Activated CD8-positive, alpha-beta T cell treated with anti-CD3 and anti-CD28 coated beads, Interleukin-2, amount 10 ng/mL, durations not matched to agents 7 days and 5 days (primary cell): ENCODE measurements around the gene RSPH3. TPM values are rescaled to one million over a fixed set of nuclear protein-coding genes. Genes with fewer than 3 reads are reported as not detected.
"Not testable (repeated sequence)": the region's sequence is repeated elsewhere in the genome, so short reads cannot be mapped to it uniquely, and the experiment has no call there.

Source experiments
- ATAC-seq: fragments of 150-1000 bp; cut with Tn5 transposase; one replicate; pipeline ENCODE4 v1.10.0; 2021; ENCODE audit warnings: moderate library complexity
- CTCF ChIA-PET: fragments of 350-600 bp; sonication (Branson Sonifier 250); formaldehyde crosslinking; loops from one replicate; lab custom pipeline; 2021; ENCODE audit warnings: antibody characterized with exemption; lab: Charles Lee
- POLR2A ChIA-PET: fragments of 350-600 bp; sonication (Branson Sonifier 250); formaldehyde crosslinking; loops from one replicate; lab custom pipeline; 2021; ENCODE audit warnings: antibody characterized with exemption; lab: Charles Lee
- DNase-seq: peaks from one replicate; pipeline ENCODE4 v3.0.0-alpha.2; 2020
- H3K27ac Mint-ChIP-seq: one replicate; pipeline ENCODE4 v1.8.0; 2021; ENCODE audit warnings: mild to moderate bottlenecking, mixed read lengths
- H3K27me3 Mint-ChIP-seq: one replicate; pipeline ENCODE4 v1.8.0; 2021; ENCODE audit warnings: low read depth, mixed read lengths
- H3K36me3 Mint-ChIP-seq: one replicate; pipeline ENCODE4 v1.8.0; 2021; ENCODE audit warnings: low read depth, mixed read lengths
- H3K4me1 Mint-ChIP-seq: one replicate; pipeline ENCODE4 v1.8.0; 2021; ENCODE audit warnings: low read depth, mixed read lengths
- H3K4me3 Mint-ChIP-seq: one replicate; pipeline ENCODE4 v1.8.0; 2021; ENCODE audit warnings: mild to moderate bottlenecking, mixed read lengths
- H3K9me3 Mint-ChIP-seq: one replicate; pipeline ENCODE4 v1.8.0; 2022; ENCODE audit warnings: mixed read lengths; ENCODE audit not compliant: insufficient read depth
- total RNA-seq, 2 experiments: library from RNA; stranded (reverse); gene quantifications; one replicate each; pipeline ENCODE4 v1.2.3, GENCODE V29; 2021

RSPH3 gene
- total RNA-seq, 2 experiments from 2014 or later = 1.4 TPM

DNA sequence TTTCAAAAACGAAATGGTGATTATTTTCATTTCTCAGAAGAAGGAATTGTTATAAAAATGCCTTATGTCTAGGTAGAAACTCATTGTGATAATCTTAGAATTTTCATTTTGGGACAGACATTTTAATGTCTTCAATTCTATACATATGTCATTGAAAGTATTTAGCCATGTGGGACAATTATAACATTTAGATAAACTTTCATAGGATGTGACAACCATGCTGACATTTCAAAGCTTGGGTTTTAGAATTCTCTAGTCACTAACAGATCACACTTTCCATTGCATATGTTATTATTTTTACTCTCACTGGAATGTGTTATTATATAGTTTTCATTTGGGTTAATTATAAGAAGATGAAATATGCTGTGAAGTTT lies 39.9 kb upstream of the RSPH3 start:
- H3K36me3 Mint-ChIP-seq = peaks cover 94% of the 10 kb centered on the region
- ChIA-PET CTCF (interaction anchor here (1.1 to 11.5 kb wide), 12 partner anchors 9 to 94 kb away, joined by 3 to 426 read pairs (median 8); partner anchors contain the start of gene RSPH3), POLR2A (interaction anchor here (0.6 to 10.0 kb wide), 6 partner anchors 17 to 62 kb away, joined by 3 to 361 read pairs (median 80); no protein-coding TSS in a partner anchor)
- no peaks in the 10 kb centered on the region for H3K27me3 Mint-ChIP-seq
- ATAC-seq (no peak), DNase-seq (no peak)
- H3K27ac Mint-ChIP-seq = peak overlapping the region; percentile 99
- peaks cover 62% of the 10 kb centered on the region for H3K4me1 Mint-ChIP-seq
- peak overlapping the region; percentile 100 for H3K4me3 Mint-ChIP-seq
- H3K9me3 Mint-ChIP-seq = no peaks in the 10 kb centered on the region

DNA sequence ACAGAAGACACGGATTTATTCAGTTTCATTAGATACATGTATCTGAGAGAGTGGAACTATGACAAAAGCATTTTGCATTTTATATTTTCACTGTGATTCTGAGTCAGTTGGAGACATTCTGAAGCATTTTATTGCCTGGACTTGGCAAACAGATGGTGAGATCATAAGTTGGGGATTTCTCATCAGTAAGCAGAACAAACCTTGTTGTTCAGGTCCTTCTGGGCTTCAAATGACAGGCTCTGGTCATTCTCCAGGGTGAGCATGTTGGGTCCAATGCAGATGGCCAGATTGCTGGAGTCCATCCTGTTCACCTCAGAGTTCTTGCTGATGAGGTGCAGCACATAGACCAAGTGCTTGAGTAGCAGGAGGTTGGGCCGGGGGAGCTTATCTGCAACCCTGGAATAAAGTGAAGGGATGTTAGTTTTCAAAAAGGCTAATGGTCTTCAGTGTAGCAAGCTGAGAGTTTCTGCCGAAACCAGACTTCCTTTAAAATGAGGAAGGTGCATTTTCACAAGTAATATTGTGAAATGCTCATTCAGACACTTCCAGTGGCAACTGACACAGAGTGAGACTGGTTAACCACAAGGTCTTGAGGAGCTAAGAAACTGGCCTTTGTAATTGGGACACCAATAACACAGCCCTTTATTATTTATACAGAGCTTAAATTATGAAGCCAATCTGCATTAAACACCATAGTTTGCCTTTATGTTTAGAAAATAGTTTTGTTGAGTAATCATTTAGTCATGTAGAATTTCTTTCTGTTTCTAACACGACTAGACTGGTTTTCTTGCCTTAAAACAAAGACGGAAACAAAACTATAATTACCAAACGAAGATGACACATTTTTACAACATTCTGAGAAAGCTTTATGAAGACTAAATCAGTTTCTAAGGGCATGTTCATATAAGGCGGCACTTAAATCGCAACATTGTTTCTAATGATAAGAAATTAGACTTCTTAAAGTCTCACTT lies 39.2 kb upstream of the RSPH3 start:
- Mint-ChIP-seq H3K9me3 (no peaks in the 10 kb centered on the region), H3K4me1 (peaks cover 62% of the 10 kb centered on the region), H3K4me3 (peak overlapping the region; percentile 100), H3K27me3 (no peaks in the 10 kb centered on the region), H3K36me3 (peaks cover 93% of the 10 kb centered on the region), H3K27ac (peak overlapping the region; percentile 99)
- DNase-seq = peak; percentile 55
- POLR2A ChIA-PET = interaction anchor here (0.6 to 10.0 kb wide), 8 partner anchors 17 to 63 kb away, joined by 3 to 361 read pairs (median 4); no protein-coding TSS in a partner anchor
- peak; percentile 15 for ATAC-seq
- CTCF ChIA-PET = interaction anchor here (1.0 to 11.5 kb wide), 13 partner anchors 8 to 95 kb away, joined by 3 to 426 read pairs (median 7); partner anchors contain the start of gene RSPH3

DNA sequence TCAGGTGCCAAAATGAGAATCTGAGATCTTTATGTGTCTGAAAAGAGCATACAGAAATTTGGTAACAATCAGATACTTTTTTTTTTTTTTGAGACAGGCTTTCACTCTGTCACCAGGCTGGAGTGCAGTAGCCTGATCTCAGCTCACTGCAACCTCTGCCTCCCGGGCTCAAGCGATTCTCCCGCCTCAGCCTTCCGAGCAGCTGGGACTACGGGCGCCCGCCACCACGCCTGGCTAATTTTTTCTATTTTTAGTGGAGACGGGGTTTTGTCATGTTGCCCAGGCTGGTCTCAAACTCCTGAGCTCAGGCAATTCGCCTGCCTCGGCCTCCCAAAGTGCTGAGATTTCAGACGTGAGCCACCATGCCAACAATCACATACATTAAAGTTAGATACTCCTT lies 38.3 kb upstream of the RSPH3 start:
- H3K9me3 Mint-ChIP-seq, H3K27ac Mint-ChIP-seq, ATAC-seq, DNase-seq, H3K27me3 Mint-ChIP-seq, H3K4me3 Mint-ChIP-seq: not testable (repeated sequence)
- Mint-ChIP-seq H3K36me3 (peaks cover 89% of the 10 kb centered on the region), H3K4me1 (peaks cover 65% of the 10 kb centered on the region)
- ChIA-PET CTCF (interaction anchor here (2.1 to 11.5 kb wide), 4 partner anchors 20 to 96 kb away, joined by 6 to 426 read pairs (median 74); no protein-coding TSS in a partner anchor), POLR2A (interaction anchor here (0.7 to 10.0 kb wide), 3 partner anchors 21 to 64 kb away, joined by 3 to 361 read pairs (median 159); no protein-coding TSS in a partner anchor)

DNA sequence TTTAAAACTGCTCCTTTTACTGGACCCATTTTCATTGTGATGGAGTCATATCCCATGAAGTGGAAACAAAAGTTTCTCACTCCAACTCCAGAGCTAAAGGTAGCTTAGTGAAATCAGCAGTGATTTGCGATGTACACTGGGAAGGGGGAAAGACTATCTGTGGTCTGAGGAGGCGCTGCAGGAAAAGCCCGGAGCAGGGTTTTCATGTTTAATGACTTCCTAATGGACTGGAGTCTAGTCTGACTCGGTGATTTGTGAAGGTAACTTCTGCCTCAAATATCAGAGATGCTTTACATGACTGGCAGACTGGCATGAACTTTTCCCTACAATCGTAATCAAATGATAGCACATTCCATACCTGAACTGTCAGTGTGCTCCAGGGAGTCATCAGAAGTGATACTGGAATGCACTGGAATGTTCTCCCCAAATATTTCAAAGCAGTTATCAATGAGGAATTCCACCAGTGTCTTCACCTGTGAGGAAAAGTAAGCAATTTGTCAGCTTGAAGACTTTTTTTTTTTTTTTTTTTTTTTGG lies 37.8 kb upstream of the RSPH3 start:
- ChIA-PET CTCF (interaction anchor here (2.1 to 11.5 kb wide), 3 partner anchors 30 to 96 kb away, joined by 6 to 426 read pairs (median 132); no protein-coding TSS in a partner anchor), POLR2A (interaction anchor here (0.7 to 10.0 kb wide), 3 partner anchors 21 to 64 kb away, joined by 3 to 361 read pairs (median 3); no protein-coding TSS in a partner anchor)
- H3K4me1 Mint-ChIP-seq = peaks cover 61% of the 10 kb centered on the region
- DNase-seq (no peak), ATAC-seq (no peak)
- no peaks in the 10 kb centered on the region for H3K27me3 Mint-ChIP-seq
- no peak overlapping the region for H3K4me3 Mint-ChIP-seq
- H3K27ac Mint-ChIP-seq = no peak overlapping the region
- H3K9me3 Mint-ChIP-seq = no peaks in the 10 kb centered on the region
- peaks cover 84% of the 10 kb centered on the region for H3K36me3 Mint-ChIP-seq

DNA sequence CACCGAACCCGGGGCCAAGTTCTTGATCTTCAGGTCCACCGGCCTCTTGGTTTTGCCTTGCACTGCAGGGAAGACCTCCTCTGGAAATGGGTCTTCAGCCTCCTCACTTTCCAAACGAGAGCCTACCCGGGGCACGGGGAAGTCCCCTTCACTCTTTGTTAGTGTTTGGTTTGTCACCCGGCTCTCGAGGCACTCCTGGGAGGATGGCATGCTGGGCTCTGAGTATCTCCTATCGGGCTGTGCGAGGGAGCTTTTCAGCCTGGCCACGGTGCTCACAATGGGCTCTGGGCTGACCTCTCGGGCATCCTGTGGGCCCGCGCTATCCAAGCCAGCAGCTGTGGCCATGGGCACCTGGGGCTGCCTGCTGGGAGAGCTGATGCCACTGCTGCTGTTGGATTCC lies 36.7 kb upstream of the RSPH3 start:
- Mint-ChIP-seq H3K9me3 (no peaks in the 10 kb centered on the region), H3K27me3 (no peaks in the 10 kb centered on the region), H3K4me3 (no peak overlapping the region), H3K4me1 (peaks cover 53% of the 10 kb centered on the region), H3K36me3 (peaks cover 73% of the 10 kb centered on the region), H3K27ac (peak overlapping the region; percentile 61)
- ChIA-PET CTCF (interaction anchor here (1.0 to 11.5 kb wide), 4 partner anchors 8 to 97 kb away, joined by 3 to 426 read pairs (median 69); partner anchors contain the start of gene TAGAP), POLR2A (interaction anchor here (1.0 to 10.0 kb wide), 3 partner anchors 19 to 66 kb away, joined by 3 to 361 read pairs (median 5); no protein-coding TSS in a partner anchor)
- ATAC-seq (peak; percentile 13), DNase-seq (no peak)

GRCh38 chr6:159035891-159036290 lies 35.9 kb upstream of the RSPH3 start:
- peaks cover 45% of the 10 kb centered on the region for H3K4me1 Mint-ChIP-seq

GRCh38 chr6:159033160-159034049 lies 33.4 kb upstream of the RSPH3 start:
- Mint-ChIP-seq H3K36me3 (peaks cover 42% of the 10 kb centered on the region), H3K27me3 (no peaks in the 10 kb centered on the region), H3K27ac (no peak overlapping the region), H3K4me3 (no peak overlapping the region), H3K4me1 (peaks cover 22% of the 10 kb centered on the region), H3K9me3 (no peaks in the 10 kb centered on the region)
- peak; percentile 28 for ATAC-seq
- ChIA-PET CTCF (interaction anchor here (1.4 to 3.3 kb wide), 7 partner anchors 15 to 240 kb away, joined by 3 to 14 read pairs (median 5); partner anchors contain the start of gene RSPH3), POLR2A (interaction anchor here (0.6 to 1.0 kb wide), 3 partner anchors 9 to 28 kb away, joined by 3 read pairs; no protein-coding TSS in a partner anchor)
- DNase-seq = no peak

More at GRCh38 chr6:159035891-159036290, 35.9 kb upstream of the RSPH3 start:
- Mint-ChIP-seq H3K27ac (no peak overlapping the region), H3K27me3 (no peaks in the 10 kb centered on the region), H3K4me3 (no peak overlapping the region), H3K36me3 (peaks cover 65% of the 10 kb centered on the region), H3K9me3 (no peaks in the 10 kb centered on the region)
- ChIA-PET CTCF (interaction anchor here (1.0 to 11.5 kb wide), 4 partner anchors 9 to 71 kb away, joined by 3 to 426 read pairs (median 68); partner anchors contain the start of gene TAGAP), POLR2A (interaction anchor here (1.0 to 10.0 kb wide), 3 partner anchors 13 to 66 kb away, joined by 3 to 361 read pairs (median 5); no protein-coding TSS in a partner anchor)
- DNase-seq = no peak
- peak; percentile 5 for ATAC-seq

DNA sequence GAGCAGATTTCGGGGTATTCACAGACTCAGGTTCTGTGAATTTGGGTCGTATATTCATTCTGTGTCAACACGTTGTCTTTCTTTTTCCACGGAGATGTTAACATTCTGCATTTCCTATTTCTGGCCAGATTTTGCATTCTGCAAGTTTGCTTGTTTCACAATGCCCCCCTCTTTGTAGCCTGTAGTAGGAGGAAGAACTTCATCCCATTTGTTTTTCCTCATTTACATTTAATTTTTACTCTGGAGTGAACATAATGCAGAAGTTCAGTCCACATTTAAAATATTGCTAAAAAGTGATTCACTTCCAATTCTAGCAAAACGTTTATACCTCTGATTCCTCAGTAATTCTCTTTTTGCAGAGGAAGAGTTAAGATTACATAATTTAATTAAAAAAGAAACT lies 31.8 kb upstream of the RSPH3 start:
- ATAC-seq (no peak), DNase-seq (no peak)
- H3K4me1 Mint-ChIP-seq = peaks cover 12% of the 10 kb centered on the region
- H3K4me3 Mint-ChIP-seq = no peak overlapping the region
- no peak overlapping the region for H3K27ac Mint-ChIP-seq
- H3K36me3 Mint-ChIP-seq = peaks cover 29% of the 10 kb centered on the region
- ChIA-PET CTCF (interaction anchor here (0.7 to 3.3 kb wide), 8 partner anchors 8 to 239 kb away, joined by 3 to 14 read pairs (median 4); no protein-coding TSS in a partner anchor), POLR2A (interaction anchor here (0.7 to 1.2 kb wide), 3 partner anchors 9 to 13 kb away, joined by 3 read pairs; no protein-coding TSS in a partner anchor)
- no peaks in the 10 kb centered on the region for H3K9me3 Mint-ChIP-seq
- H3K27me3 Mint-ChIP-seq = no peaks in the 10 kb centered on the region

GRCh38 chr6:159030168-159030567 lies 30.2 kb upstream of the RSPH3 start:
- Mint-ChIP-seq H3K27me3 (no peaks in the 10 kb centered on the region), H3K4me3 (no peak overlapping the region), H3K9me3 (peaks cover 9% of the 10 kb centered on the region), H3K36me3 (peaks cover 21% of the 10 kb centered on the region), H3K4me1 (peaks cover 4% of the 10 kb centered on the region), H3K27ac (no peak overlapping the region)
- ATAC-seq (no peak), DNase-seq (no peak)
- ChIA-PET CTCF (interaction anchor here (0.7 to 1.8 kb wide), 6 partner anchors 10 to 124 kb away, joined by 3 to 5 read pairs (median 4); no protein-coding TSS in a partner anchor), POLR2A (no interaction called here)

GRCh38 chr6:159025224-159025623 lies 25.2 kb upstream of the RSPH3 start:
- not testable (repeated sequence) for H3K27ac Mint-ChIP-seq, DNase-seq, H3K27me3 Mint-ChIP-seq, H3K4me1 Mint-ChIP-seq, H3K4me3 Mint-ChIP-seq, ATAC-seq
- ChIA-PET CTCF (interaction anchor here (1.0 kb wide), 1 partner anchor 85 kb away, joined by 3 read pairs; no protein-coding TSS in a partner anchor), POLR2A (interaction anchor here (0.6 kb wide), 1 partner anchor 33 kb away, joined by 3 read pairs; no protein-coding TSS in a partner anchor)
- Mint-ChIP-seq H3K9me3 (peaks cover 38% of the 10 kb centered on the region), H3K36me3 (peaks cover 35% of the 10 kb centered on the region)
